Activated T-helper 9 cell treated with anti-CD3 and anti-CD28 coated beads, Interleukin-2, amount 50 U/mL, for 16 hours (primary cell): Measurements from ENCODE around the gene DGKG.

Source experiments
- DNase-seq: peaks from one replicate; pipeline ENCODE4 v3.0.0-alpha.2; 2020; ENCODE audit warnings: low read depth

The DGKG gene

GRCh38 chr3:186209810-186210752, 152.0 kb downstream of the DGKG start:
- DNase-seq, result no peak

GRCh38 chr3:186208296-186208989, 153.6 kb downstream of the DGKG start:
- DNase-seq, result no peak

- DNase-seq, result no peak
Measured at GRCh38 chr3:186207515-186207914, 154.5 kb downstream of the DGKG start.

- DNase-seq, result no peak
Measured at GRCh38 chr3:186200726-186201125, 161.3 kb downstream of the DGKG start.

GRCh38 chr3:186198442-186198841, 163.6 kb downstream of the DGKG start:
- no peak for DNase-seq

- no peak for DNase-seq
Measured at GRCh38 chr3:186194451-186194811, 167.6 kb downstream of the DGKG start.

- DNase-seq, result no peak
Measured at GRCh38 chr3:186193534-186194450, 168.2 kb downstream of the DGKG start.

- no peak for DNase-seq
Measured at GRCh38 chr3:186192823-186193222, 169.2 kb downstream of the DGKG start.

GRCh38 chr3:186189492-186189891, 172.5 kb downstream of the DGKG start:
- no peak for DNase-seq

GRCh38 chr3:186187401-186188275, 174.4 kb downstream of the DGKG start:
- no peak for DNase-seq

GRCh38 chr3:186185194-186185787, 176.7 kb downstream of the DGKG start:
- DNase-seq, result no peak

GRCh38 chr3:186184021-186184420, 178.0 kb downstream of the DGKG start:
- no peak for DNase-seq

GRCh38 chr3:186182850-186183249, 179.2 kb downstream of the DGKG start:
- no peak for DNase-seq

GRCh38 chr3:186181901-186182300, 180.1 kb downstream of the DGKG start:
- DNase-seq, result no peak

GRCh38 chr3:186180891-186181481, 181.0 kb downstream of the DGKG start:
- no peak for DNase-seq

GRCh38 chr3:186180151-186180550, 181.9 kb downstream of the DGKG start:
- DNase-seq, result no peak

- no peak for DNase-seq
Measured at GRCh38 chr3:186178412-186178811, 183.6 kb downstream of the DGKG start.

GRCh38 chr3:186176373-186176990, 185.6 kb downstream of the DGKG start:
- no peak for DNase-seq

- no peak for DNase-seq
Measured at GRCh38 chr3:186173224-186173815, 188.7 kb downstream of the DGKG start.

- no peak for DNase-seq
Measured at GRCh38 chr3:186172353-186172752, 189.7 kb downstream of the DGKG start.
